Measurements from ENCODE around the gene DLX4.

The DLX4 gene

DNA sequence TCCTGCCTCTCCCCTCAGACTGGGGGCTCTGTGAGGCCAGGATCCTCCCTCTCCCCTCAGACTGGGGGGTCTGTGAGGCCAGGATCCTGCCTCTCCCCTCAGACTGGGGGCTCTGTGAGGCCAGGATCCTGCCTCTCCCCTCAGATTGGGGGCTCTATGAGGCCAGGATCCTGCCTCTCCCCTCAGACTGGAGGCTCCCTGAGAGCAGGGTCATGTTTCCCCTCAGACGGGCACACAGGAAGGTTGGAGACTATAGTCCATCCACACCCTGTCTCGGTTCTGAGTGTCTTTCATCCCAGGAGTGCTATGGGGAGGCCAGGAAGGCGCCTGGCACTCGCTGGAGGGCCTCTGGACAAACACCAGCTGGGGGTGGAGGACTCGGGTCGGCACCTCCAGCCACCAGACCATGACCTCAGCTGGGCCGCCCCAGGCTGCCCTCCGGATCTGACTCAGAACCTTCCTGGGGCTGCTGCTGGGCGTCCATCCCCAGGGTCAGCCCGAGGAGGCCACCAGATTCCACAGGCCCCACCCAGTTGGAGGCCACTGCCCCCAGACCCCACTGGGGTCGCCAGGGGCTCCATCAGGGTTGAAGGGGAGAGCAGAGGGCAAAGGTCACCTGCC, 21.9 kb upstream of the DLX4 start:
- no peak for DNase-seq (ENCODE audit: low spot score)

- no peak for DNase-seq (ENCODE audit: low spot score)
These were observed 19.4 kb upstream of the DLX4 start for GRCh38 chr17:49949634-49950033.

DNA sequence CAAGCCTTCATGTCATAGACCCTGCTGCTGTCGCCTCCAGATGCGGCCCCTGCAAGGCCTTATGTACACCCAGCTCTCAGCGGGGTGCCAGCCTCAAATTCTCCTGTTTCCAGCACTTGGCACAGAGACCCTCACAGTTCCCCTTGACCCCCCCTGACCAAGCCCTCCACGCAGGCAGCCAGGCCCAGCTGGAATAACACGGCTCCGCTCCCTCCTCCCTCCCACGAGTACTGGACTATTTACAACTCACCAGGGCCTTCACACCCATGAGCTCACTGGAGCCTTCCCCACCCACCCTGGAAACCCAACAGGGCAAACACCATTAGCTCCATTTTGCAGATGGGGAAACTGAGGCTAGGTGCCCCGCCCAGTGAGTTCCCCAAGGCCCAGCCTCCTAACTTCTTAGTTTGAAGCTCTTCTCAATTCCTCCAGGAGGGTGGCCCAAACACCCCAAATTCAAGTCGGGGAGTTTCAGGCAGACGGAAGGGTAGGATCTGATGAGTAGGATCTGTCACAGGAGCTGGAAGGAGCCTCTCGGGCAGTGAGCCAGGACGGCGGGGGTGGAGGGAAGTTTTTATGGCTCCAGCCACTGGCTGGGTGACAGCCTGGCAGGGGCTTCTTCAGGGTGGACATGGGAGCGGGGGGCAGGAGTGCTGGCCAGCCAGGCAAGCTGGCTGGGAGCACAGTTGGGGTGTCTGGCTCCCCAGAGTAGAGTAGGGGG, 17.5 kb upstream of the DLX4 start:
- no peak for DNase-seq (ENCODE audit: low spot score)

- DNase-seq (ENCODE audit: low spot score): peak; percentile 31
These were observed 16.6 kb upstream of the DLX4 start for GRCh38 chr17:49952209-49952911.

GRCh38 chr17:49952912-49953497, 16.0 kb upstream of the DLX4 start:
- DNase-seq (ENCODE audit: low spot score): no peak

- no peak for DNase-seq (ENCODE audit: low spot score)
These were observed 13.8 kb upstream of the DLX4 start for GRCh38 chr17:49955157-49955556.

- DNase-seq (ENCODE audit: low spot score): no peak
These were observed 12.2 kb upstream of the DLX4 start for GRCh38 chr17:49956780-49957179.

- no peak for DNase-seq (ENCODE audit: low spot score)
These were observed 11.6 kb upstream of the DLX4 start for GRCh38 chr17:49957350-49957749.

DNA sequence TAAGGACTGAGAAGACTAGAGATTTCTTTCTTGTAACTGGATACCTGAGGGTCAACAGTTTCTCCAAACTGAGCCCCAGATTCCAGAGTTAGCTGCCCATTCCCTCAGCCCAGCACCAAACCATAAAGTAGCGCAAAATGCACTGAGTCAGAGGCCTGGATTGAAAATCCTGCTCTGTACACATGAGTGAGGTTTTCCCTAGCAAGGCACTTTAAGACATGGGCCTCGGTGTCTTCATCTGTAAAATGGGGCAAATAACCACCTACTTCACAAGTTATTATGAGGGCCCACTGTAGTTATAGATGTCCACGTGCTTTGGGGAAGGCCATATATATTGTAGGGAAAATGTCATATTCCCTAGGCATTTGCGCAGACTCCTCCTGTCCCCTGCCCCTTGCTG, 10.3 kb upstream of the DLX4 start:
- DNase-seq (ENCODE audit: low spot score): no peak

GRCh38 chr17:49959183-49959935, 9.6 kb upstream of the DLX4 start:
- peak; percentile 50 for DNase-seq (ENCODE audit: low spot score)

GRCh38 chr17:49962599-49963308, 6.2 kb upstream of the DLX4 start:
- DNase-seq (ENCODE audit: low spot score): no peak

DNA sequence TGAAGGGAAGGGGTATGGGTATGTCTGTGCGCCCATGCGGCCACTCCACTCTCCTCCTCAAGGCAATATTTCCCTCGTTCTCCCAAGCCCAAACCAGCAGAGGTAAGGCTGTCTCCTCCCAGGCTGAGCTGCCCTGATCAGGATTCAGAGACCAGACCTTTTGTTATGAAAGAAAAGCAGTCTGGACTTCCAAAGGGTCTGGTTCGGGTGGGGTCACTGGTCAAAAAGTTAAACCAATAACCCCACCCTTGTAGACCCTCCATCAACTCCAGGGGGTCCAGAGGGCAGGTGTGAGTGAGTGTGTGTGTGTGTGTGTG, 5.7 kb upstream of the DLX4 start:
- no peak for DNase-seq (ENCODE audit: low spot score)

GRCh38 chr17:49963626-49964302, 5.2 kb upstream of the DLX4 start:
- DNase-seq (ENCODE audit: low spot score): no peak

DNA sequence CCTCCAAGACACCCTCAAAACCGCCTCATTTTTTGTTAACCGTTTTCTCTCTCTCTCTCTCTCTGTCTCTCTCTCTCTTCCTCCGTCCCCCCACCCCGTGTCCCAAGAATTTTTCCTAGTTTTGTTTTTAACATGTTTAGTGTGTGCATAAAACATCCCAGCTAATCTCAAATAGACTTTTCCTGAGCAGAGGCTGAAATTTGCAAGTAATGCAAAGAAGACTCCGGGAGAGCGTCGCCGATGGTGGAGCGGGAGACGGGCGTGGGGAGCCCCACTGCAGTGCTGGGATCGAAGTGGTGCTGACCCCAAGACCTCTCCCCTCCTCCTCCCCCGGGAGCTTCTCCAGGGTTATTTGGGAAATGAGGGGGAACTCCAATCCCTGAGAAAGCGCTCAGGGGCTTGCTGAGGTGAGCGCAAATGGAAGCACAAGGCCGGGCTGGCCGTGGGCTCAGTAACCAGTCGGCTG, 4.7 kb upstream of the DLX4 start:
- DNase-seq (ENCODE audit: low spot score): no peak

DNA sequence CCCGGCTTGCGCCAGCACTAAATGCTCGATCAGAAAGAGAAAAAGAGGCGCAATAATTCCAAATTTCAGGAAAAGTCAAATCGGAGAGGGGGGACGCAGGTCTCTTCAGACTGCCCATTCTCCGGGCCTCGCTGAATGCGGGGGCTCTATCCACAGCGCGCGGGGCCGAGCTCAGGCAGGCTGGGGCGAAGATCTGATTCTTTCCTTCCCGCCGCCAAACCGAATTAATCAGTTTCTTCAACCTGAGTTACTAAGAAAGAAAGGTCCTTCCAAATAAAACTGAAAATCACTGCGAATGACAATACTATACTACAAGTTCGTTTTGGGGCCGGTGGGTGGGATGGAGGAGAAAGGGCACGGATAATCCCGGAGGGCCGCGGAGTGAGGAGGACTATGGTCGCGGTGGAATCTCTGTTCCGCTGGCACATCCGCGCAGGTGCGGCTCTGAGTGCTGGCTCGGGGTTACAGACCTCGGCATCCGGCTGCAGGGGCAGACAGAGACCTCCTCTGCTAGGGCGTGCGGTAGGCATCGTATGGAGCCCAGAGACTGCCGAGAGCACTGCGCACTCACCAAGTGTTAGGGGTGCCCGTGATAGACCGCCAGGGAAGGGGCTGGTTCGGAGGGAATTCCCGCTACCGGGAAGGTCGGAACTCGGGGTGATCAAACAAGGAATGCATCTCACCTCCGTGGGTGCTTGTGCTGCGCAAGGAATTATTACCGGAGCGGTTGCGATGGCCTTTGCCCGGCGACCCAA, 4.0 kb upstream of the DLX4 start:
- DNase-seq (ENCODE audit: low spot score): no peak

GRCh38 chr17:49965524-49965909, 3.5 kb upstream of the DLX4 start:
- no peak for DNase-seq (ENCODE audit: low spot score)

DNA sequence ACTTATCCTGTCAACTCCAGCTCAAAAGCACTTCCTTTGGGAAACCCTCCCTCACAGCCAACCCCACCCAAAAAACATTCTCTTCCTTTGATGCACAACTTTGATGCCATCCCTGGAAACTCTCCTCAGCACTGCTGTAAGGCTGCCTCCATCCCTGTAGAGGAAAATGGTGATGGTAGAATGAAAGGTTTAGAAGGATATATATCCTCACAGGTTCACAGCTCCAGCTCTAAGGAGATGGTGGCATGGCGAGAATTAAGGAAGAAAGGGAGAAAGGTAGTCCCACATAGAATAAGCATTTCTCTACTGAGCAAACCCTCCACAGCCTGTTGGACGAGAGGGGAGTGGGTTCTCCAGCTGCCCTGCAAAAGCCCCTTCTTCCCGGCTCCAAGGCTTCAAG, 2.2 kb upstream of the DLX4 start:
- DNase-seq (ENCODE audit: low spot score): no peak

- DNase-seq (ENCODE audit: low spot score): no peak
These were observed 1.8 kb upstream of the DLX4 start for GRCh38 chr17:49967205-49967604.

GRCh38 chr17:49967621-49968404, 1.2 kb upstream of the DLX4 start:
- no peak for DNase-seq (ENCODE audit: low spot score)

Data from putamen (tissue), 1 donor.